ENCODE data around the gene ZNF507.

DNA sequence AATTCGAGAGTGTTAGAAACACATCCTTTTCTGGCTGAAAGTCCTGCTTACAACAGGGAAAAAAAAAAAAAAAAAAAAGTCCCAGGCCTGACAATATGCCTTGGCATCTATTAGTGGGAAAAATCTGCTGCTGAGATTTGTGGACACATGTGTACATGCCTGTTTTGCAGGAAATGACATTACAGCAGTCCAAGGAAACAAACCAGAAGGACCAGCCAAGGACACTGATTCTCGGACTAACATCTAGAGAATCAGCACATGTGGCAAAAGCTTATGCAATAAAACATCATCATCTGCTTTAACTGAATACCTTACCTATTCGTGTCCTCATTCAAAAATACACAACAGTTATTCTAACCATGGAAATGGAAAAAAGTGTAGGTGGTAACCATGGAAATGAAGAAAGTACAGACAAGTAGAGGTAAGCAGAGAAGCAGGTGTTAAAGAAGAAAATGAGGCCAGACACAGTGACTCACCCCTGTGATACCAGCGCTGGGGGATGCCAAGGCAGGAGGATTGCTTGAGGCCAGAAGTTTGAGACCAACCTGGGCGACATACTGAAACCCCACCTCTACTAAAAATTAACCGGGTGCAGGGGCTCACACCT, 50.7 kb downstream of the ZNF507 start:
- TF ChIP-seq ZFP30 (CRISPR knock-in tag; IDR thresholded peaks at IDR 0.05) (no peak), ISL1 (CRISPR knock-in tag; IDR thresholded peaks at IDR 0.05) (no peak), ZNF565 (CRISPR knock-in tag; conservative IDR thresholded peaks at IDR 0.05; ENCODE audit: low read depth) (no peak), ESRRG (CRISPR knock-in tag; IDR thresholded peaks at IDR 0.05) (no peak), BACH2 (CRISPR knock-in tag; IDR thresholded peaks at IDR 0.05; ENCODE audit: borderline replicate concordance) (no peak), ZC3H10 (CRISPR knock-in tag; IDR thresholded peaks at IDR 0.05) (no peak)
- TF ChIP-seq, protein P1, sequence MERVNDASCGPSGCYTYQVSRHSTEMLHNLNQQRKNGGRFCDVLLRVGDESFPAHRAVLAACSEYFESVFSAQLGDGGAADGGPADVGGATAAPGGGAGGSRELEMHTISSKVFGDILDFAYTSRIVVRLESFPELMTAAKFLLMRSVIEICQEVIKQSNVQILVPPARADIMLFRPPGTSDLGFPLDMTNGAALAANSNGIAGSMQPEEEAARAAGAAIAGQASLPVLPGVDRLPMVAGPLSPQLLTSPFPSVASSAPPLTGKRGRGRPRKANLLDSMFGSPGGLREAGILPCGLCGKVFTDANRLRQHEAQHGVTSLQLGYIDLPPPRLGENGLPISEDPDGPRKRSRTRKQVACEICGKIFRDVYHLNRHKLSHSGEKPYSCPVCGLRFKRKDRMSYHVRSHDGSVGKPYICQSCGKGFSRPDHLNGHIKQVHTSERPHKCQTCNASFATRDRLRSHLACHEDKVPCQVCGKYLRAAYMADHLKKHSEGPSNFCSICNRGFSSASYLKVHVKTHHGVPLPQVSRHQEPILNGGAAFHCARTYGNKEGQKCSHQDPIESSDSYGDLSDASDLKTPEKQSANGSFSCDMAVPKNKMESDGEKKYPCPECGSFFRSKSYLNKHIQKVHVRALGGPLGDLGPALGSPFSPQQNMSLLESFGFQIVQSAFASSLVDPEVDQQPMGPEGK (CRISPR knock-in tag; IDR thresholded peaks at IDR 0.05; ENCODE audit: borderline replicate concordance), result no peak
- TF ChIP-seq, protein P2, sequence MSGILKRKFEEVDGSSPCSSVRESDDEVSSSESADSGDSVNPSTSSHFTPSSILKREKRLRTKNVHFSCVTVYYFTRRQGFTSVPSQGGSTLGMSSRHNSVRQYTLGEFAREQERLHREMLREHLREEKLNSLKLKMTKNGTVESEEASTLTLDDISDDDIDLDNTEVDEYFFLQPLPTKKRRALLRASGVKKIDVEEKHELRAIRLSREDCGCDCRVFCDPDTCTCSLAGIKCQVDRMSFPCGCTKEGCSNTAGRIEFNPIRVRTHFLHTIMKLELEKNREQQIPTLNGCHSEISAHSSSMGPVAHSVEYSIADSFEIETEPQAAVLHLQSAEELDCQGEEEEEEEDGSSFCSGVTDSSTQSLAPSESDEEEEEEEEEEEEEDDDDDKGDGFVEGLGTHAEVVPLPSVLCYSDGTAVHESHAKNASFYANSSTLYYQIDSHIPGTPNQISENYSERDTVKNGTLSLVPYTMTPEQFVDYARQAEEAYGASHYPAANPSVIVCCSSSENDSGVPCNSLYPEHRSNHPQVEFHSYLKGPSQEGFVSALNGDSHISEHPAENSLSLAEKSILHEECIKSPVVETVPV (CRISPR knock-in tag; IDR thresholded peaks at IDR 0.05), result no peak

All from SK-N-SH treated with all-trans-retinoic acid at 6 μM for 48 hours (cell line).